Stimulated activated CD4-positive, alpha-beta T cell treated with anti-CD3 and anti-CD28 coated beads, Interleukin-15, amount 100 ng/mL, for 48 hours (primary cell): ENCODE data around the gene MSH3.
"Not testable (repeated sequence)": the region's sequence is repeated elsewhere in the genome, so short reads cannot be mapped to it uniquely, and the experiment has no call there.

Experiments used
- DNase-seq, 2 donors: peaks; one replicate each; pipeline ENCODE4 v3.0.0-alpha.2; 2020; ENCODE audit warnings: low read depth in 2 of 2

Gene MSH3

GRCh38 chr5:80706835-80707447, 52.5 kb downstream of the MSH3 start:
- DNase-seq, result no peak

GRCh38 chr5:80707645-80708044, 53.2 kb downstream of the MSH3 start:
- DNase-seq, result no peak

GRCh38 chr5:80711216-80711615, 56.8 kb downstream of the MSH3 start:
- no peak for DNase-seq

- DNase-seq, result no peak
These were observed 57.5 kb downstream of the MSH3 start for GRCh38 chr5:80711938-80712337.

- DNase-seq, result no peak
These were observed 58.5 kb downstream of the MSH3 start for GRCh38 chr5:80712919-80713318.

GRCh38 chr5:80713631-80714030, 59.2 kb downstream of the MSH3 start:
- DNase-seq, result no peak

GRCh38 chr5:80714570-80715298, 60.3 kb downstream of the MSH3 start:
- no peak for DNase-seq

- DNase-seq, result no peak
These were observed 61.4 kb downstream of the MSH3 start for GRCh38 chr5:80715887-80716286.

- no peak for DNase-seq
These were observed 65.7 kb downstream of the MSH3 start for GRCh38 chr5:80720181-80720580.

- no peak for DNase-seq
These were observed 68.5 kb downstream of the MSH3 start for GRCh38 chr5:80722916-80723315.

- DNase-seq, result no peak
These were observed 71.0 kb downstream of the MSH3 start for GRCh38 chr5:80725446-80725845.

- DNase-seq, result no peak
These were observed 82.3 kb downstream of the MSH3 start for GRCh38 chr5:80736730-80737129.

GRCh38 chr5:80738466-80738865, 84.0 kb downstream of the MSH3 start:
- DNase-seq, result no peak

GRCh38 chr5:80739057-80739456, 84.6 kb downstream of the MSH3 start:
- no peak for DNase-seq

GRCh38 chr5:80739496-80739895, 85.0 kb downstream of the MSH3 start:
- DNase-seq, result no peak

GRCh38 chr5:80739898-80740297, 85.4 kb downstream of the MSH3 start:
- DNase-seq, result no peak

- not testable (repeated sequence) for DNase-seq
These were observed 86.0 kb downstream of the MSH3 start for GRCh38 chr5:80740488-80740887.

GRCh38 chr5:80740999-80741398, 86.5 kb downstream of the MSH3 start:
- DNase-seq, result no peak

GRCh38 chr5:80744149-80744548, 89.7 kb downstream of the MSH3 start:
- DNase-seq, result no peak

- no peak for DNase-seq
These were observed 91.0 kb downstream of the MSH3 start for GRCh38 chr5:80745490-80745889.

GRCh38 chr5:80747922-80748321, 93.5 kb downstream of the MSH3 start:
- no peak for DNase-seq

- DNase-seq, result no peak
These were observed 98.0 kb downstream of the MSH3 start for GRCh38 chr5:80752427-80752826.

- no peak for DNase-seq
These were observed 99.3 kb downstream of the MSH3 start for GRCh38 chr5:80753712-80754111.

GRCh38 chr5:80754900-80755299, 100.4 kb downstream of the MSH3 start:
- DNase-seq, result peak; percentile 28 to 43
